Kasumi-1 (cell line): Measurements from ENCODE around the gene EFHD2.
A peak's percentile ranks its signal among the peaks of the same experiment; 100 is the strongest.
"Not testable (repeated sequence)": the region's sequence is repeated elsewhere in the genome, so short reads cannot be mapped to it uniquely, and the experiment has no call there.

Experiments used
- DNase-seq, 2 experiments: peaks; one replicate each; lab custom pipeline; 2025; lab: John Stamatoyannopoulos, UW

EFHD2 gene

GRCh38 chr1:15412175-15412800, 2.6 kb downstream of the EFHD2 start:
- no peak for DNase-seq

- DNase-seq = no peak
These were observed 3.2 kb downstream of the EFHD2 start for GRCh38 chr1:15412843-15413242.

- no peak for DNase-seq
These were observed 4.1 kb downstream of the EFHD2 start for GRCh38 chr1:15413563-15414444.

- no peak for DNase-seq
These were observed 4.8 kb downstream of the EFHD2 start for GRCh38 chr1:15414445-15414983.

- peak; percentile 28 to 46 for DNase-seq
These were observed 7.6 kb downstream of the EFHD2 start for GRCh38 chr1:15417059-15417934.

GRCh38 chr1:15418806-15419515, 9.3 kb downstream of the EFHD2 start:
- no peak for DNase-seq

GRCh38 chr1:15420853-15421465, 11.3 kb downstream of the EFHD2 start:
- DNase-seq = no peak

- DNase-seq = no peak
These were observed 13.2 kb downstream of the EFHD2 start for GRCh38 chr1:15422871-15423270.

GRCh38 chr1:15423355-15424077, 13.8 kb downstream of the EFHD2 start:
- no peak for DNase-seq

GRCh38 chr1:15424146-15424667, 14.5 kb downstream of the EFHD2 start:
- no peak for DNase-seq

- no peak for DNase-seq
These were observed 15.3 kb downstream of the EFHD2 start for GRCh38 chr1:15424981-15425380.

GRCh38 chr1:15425521-15425920, 15.8 kb downstream of the EFHD2 start:
- no peak for DNase-seq

GRCh38 chr1:15425958-15426357, 16.3 kb downstream of the EFHD2 start:
- no peak for DNase-seq

GRCh38 chr1:15426492-15427279, 17.0 kb downstream of the EFHD2 start:
- DNase-seq = no peak

GRCh38 chr1:15427280-15427666, 17.6 kb downstream of the EFHD2 start:
- no peak for DNase-seq

- DNase-seq = not testable (repeated sequence)
These were observed 18.6 kb downstream of the EFHD2 start for GRCh38 chr1:15428252-15428651.

GRCh38 chr1:15428815-15429435, 19.2 kb downstream of the EFHD2 start:
- DNase-seq = no peak

- DNase-seq = no peak
These were observed 20.0 kb downstream of the EFHD2 start for GRCh38 chr1:15429701-15430149.
